Endodermal cell (in vitro differentiated cells): ENCODE results near the gene SLC17A9. TPM values are rescaled to one million over a fixed set of nuclear protein-coding genes. Genes with fewer than 3 reads are reported as not detected.
A peak's percentile ranks its signal among the peaks of the same experiment; 100 is the strongest.

Experiments
- DNase-seq: peaks from one replicate; pipeline ENCODE4 v3.0.0-alpha.2; 2017
- H3K27ac ChIP-seq: 2 replicates; pipeline ENCODE4 v1.5.1; 2013; ENCODE audit warnings: mild to moderate bottlenecking, low read depth, low read length, moderate library complexity
- H3K27me3 ChIP-seq: 2 replicates; pipeline ENCODE4 v1.6.1; 2013; ENCODE audit warnings: mild to moderate bottlenecking, low read length, moderate library complexity; ENCODE audit not compliant: insufficient read depth, control insufficient read depth, poor library complexity, severe bottlenecking
- H3K36me3 ChIP-seq: 2 replicates; pipeline ENCODE4 v1.7.0; 2013; ENCODE audit warnings: mild to moderate bottlenecking, low read length, moderate library complexity; ENCODE audit not compliant: control insufficient read depth, insufficient read depth
- H3K4me1 ChIP-seq: one replicate; pipeline ENCODE4 v1.7.0; 2013; ENCODE audit warnings: low read length; ENCODE audit not compliant: control insufficient read depth, insufficient read depth
- H3K4me3 ChIP-seq: 2 replicates; pipeline ENCODE4 v1.5.1; 2013; ENCODE audit warnings: mild to moderate bottlenecking, low read length, moderate library complexity
- H3K9ac ChIP-seq: 2 replicates; pipeline ENCODE4 v1.6.1; 2013; ENCODE audit warnings: mild to moderate bottlenecking, low read length, moderate library complexity; ENCODE audit not compliant: poor library complexity, severe bottlenecking; ENCODE audit errors: extremely low read depth
- H3K9me3 ChIP-seq: 2 replicates; pipeline ENCODE4 v1.6.1; 2013; ENCODE audit warnings: mild to moderate bottlenecking, low read length, moderate library complexity; ENCODE audit not compliant: control insufficient read depth
- H3K27ac Mint-ChIP-seq: 2 replicates; pipeline ENCODE4 v1.8.0; 2020; ENCODE audit warnings: mixed read lengths
- H3K27me3 Mint-ChIP-seq: 2 replicates; pipeline ENCODE4 v1.8.0; 2021; ENCODE audit warnings: mild to moderate bottlenecking, mixed read lengths; ENCODE audit not compliant: insufficient read depth
- H3K36me3 Mint-ChIP-seq: 2 replicates; pipeline ENCODE4 v1.8.0; 2020; ENCODE audit warnings: low read depth, mixed read lengths
- H3K4me1 Mint-ChIP-seq: 2 replicates; pipeline ENCODE4 v1.8.0; 2020; ENCODE audit warnings: mixed read lengths
- H3K4me3 Mint-ChIP-seq: 2 replicates; pipeline ENCODE4 v1.8.0; 2020; ENCODE audit warnings: mild to moderate bottlenecking, moderate library complexity, mixed read lengths
- H3K9me3 Mint-ChIP-seq: 2 replicates; pipeline ENCODE4 v1.8.0; 2020; ENCODE audit warnings: mild to moderate bottlenecking, mixed read lengths
- WGBS, 2 experiments: methylation state at CpG; one replicate each; pipeline versions ENCODE4 v1.1.5 to v1.1.7; 2013; ENCODE audit warnings: missing lambda C conversion rate in 2 of 2, mixed read lengths in 1 of 2; ENCODE audit not compliant: insufficient coverage in 1 of 2, insufficient read length in 1 of 2; 5-methylcytosine and 5-hydroxymethylcytosine counted together
- total RNA-seq, 2 donors: library from RNA; stranded (reverse); fragmentation: NEBNext Ultra II Directional in 1 of 2; extraction: Animal tissue kit (Norgen Biotek cat#: 25700) in 1 of 2; gene quantifications; 2 replicates in 1 of 2; 3 replicates in 1 of 2; pipeline ENCODE4 v1.2.1, GENCODE V29; 2021
- TF ChIP-seq, protein P1 (sequence below): fragments of 200-600 bp; sonication (generic); conservative IDR thresholded peaks from 2 replicates; pipeline ENCODE4 v1.5.0; 2021; ENCODE audit warnings: antibody characterized with exemption, mild to moderate bottlenecking

SLC17A9 gene
- total RNA-seq, 2 donors from 2014 or later: 8.9 to 10.2 TPM

DNA sequence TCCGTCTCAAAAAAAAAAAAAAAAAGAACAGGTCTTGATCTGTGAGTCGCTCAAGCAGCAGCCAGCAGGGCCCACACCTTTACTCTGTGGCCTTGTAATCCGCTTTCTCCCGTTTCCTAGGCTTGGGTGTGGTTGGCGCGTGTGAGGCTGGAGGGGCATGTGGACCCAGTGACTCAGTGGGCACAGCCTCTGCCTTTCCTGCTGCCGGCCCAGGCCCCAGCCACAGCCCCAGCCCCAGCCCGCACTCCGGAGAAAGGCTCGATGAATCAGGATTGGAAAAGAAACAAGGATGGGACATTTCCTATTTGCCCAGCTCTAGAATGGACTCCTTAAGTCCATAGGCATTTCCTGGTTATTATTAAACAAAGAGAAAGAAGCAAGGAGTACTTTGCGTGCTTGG lies 50.0 kb downstream of the SLC17A9 start:
- Histone ChIP-seq H3K27me3 (peaks cover 100% of the 10 kb centered on the region), H3K9ac (no peak overlapping the region), H3K36me3 (no peaks in the 10 kb centered on the region), H3K4me1 (no peaks in the 10 kb centered on the region), H3K4me3 (no peak overlapping the region), H3K9me3 (no peaks in the 10 kb centered on the region), H3K27ac (no peak overlapping the region)
- TF ChIP-seq, protein P1, sequence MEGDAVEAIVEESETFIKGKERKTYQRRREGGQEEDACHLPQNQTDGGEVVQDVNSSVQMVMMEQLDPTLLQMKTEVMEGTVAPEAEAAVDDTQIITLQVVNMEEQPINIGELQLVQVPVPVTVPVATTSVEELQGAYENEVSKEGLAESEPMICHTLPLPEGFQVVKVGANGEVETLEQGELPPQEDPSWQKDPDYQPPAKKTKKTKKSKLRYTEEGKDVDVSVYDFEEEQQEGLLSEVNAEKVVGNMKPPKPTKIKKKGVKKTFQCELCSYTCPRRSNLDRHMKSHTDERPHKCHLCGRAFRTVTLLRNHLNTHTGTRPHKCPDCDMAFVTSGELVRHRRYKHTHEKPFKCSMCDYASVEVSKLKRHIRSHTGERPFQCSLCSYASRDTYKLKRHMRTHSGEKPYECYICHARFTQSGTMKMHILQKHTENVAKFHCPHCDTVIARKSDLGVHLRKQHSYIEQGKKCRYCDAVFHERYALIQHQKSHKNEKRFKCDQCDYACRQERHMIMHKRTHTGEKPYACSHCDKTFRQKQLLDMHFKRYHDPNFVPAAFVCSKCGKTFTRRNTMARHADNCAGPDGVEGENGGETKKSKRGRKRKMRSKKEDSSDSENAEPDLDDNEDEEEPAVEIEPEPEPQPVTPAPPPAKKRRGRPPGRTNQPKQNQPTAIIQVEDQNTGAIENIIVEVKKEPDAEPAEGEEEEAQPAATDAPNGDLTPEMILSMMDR: no peak
- Mint-ChIP-seq H3K36me3 (no peaks in the 10 kb centered on the region), H3K4me3 (no peak overlapping the region), H3K27me3 (peaks cover 71% of the 10 kb centered on the region), H3K4me1 (peaks cover 6% of the 10 kb centered on the region), H3K9me3 (no peaks in the 10 kb centered on the region), H3K27ac (no peak overlapping the region)
- 78 to 91% methylated on average over 6 to 11 of the region's 11 CpGs for WGBS, 2 experiments
- DNase-seq: no peak

DNA sequence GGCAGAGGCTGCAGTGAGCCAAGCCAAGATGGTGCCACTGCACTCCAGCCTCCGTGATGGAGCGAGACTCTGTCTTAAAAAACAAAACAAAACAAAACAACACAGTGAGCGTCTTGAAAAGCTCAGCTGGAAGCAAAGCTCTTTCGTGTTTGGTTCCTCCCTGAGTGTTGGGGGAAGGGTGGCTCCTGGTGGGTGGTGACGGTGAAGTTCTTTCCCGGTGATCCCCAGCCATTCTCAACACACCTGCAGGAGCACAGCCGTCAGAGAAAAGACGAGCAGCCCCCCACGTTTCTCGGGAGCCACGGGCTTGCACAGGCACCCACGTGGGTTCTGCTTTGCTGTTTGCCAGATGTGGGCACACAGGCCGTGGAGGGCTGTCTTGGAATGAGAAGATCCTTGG lies 51.0 kb downstream of the SLC17A9 start:
- peaks cover 100% of the 10 kb centered on the region for H3K27me3 ChIP-seq
- no peak overlapping the region for H3K9ac ChIP-seq
- Mint-ChIP-seq H3K9me3 (no peaks in the 10 kb centered on the region), H3K27ac (no peak overlapping the region), H3K36me3 (no peaks in the 10 kb centered on the region), H3K4me1 (peaks cover 6% of the 10 kb centered on the region), H3K4me3 (no peak overlapping the region), H3K27me3 (peaks cover 77% of the 10 kb centered on the region)
- no peak overlapping the region for H3K4me3 ChIP-seq
- no peak overlapping the region for H3K27ac ChIP-seq
- WGBS, 2 experiments: 15% methylated on average over 13 of the region's 13 CpGs; no CpG with 5 or more reads in 1 of the 2 experiments
- no peaks in the 10 kb centered on the region for H3K9me3 ChIP-seq
- peaks cover under 1% of the 10 kb centered on the region for H3K4me1 ChIP-seq
- H3K36me3 ChIP-seq: no peaks in the 10 kb centered on the region
- DNase-seq: peak; percentile 72
- TF ChIP-seq, protein P1: no peak

DNA sequence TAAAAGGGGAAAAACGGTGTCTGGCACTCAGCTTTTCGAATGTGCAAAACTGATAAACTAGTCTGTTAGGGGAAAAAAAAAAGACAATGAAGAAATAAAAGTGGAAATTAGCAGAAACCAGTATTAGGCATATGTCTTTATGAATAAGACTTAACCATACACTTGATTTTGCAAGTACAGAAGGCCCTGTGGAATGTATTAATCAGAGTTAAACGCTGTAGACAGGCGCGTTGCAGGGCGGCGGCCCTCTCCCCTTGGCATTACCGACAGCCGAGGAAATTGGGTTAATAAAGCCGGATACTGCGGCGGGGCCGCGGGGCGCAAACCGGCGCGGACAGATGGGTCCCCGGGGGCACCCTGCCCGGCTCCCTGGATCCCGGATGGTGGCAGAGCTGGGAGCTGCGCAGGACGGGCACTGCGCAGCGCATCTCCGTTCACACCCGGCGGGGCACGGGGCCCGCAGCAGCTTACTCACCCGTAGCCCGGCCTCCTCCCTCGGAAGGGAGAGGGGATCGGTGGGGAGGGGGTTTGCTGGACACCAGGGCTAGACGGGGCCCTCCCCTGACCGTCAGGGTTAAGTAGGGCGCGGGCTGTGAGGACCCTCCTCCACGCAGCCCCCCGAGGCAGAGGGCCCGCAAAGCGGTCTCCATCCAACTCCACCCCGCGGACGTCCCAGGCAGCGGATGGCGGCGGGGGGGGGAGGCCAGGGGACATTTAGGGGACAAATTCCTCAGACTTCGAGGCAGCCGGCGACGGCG lies 52.3 kb downstream of the SLC17A9 start:
- H3K4me3 ChIP-seq: no peak overlapping the region
- Mint-ChIP-seq H3K9me3 (no peaks in the 10 kb centered on the region), H3K36me3 (no peaks in the 10 kb centered on the region), H3K4me3 (no peak overlapping the region), H3K27me3 (peaks cover 80% of the 10 kb centered on the region), H3K4me1 (peaks cover 6% of the 10 kb centered on the region), H3K27ac (no peak overlapping the region)
- no peaks in the 10 kb centered on the region for H3K9me3 ChIP-seq
- 7 to 8% methylated on average over 9 to 53 of the region's 53 CpGs for WGBS, 2 experiments
- no peak overlapping the region for H3K9ac ChIP-seq
- H3K36me3 ChIP-seq: no peaks in the 10 kb centered on the region
- H3K27ac ChIP-seq: no peak overlapping the region
- H3K27me3 ChIP-seq: peaks cover 100% of the 10 kb centered on the region
- peaks cover 3% of the 10 kb centered on the region for H3K4me1 ChIP-seq
- TF ChIP-seq, protein P1: no peak
- DNase-seq: peak; percentile 60
